GM04504 (cell line): ENCODE measurements around the gene DIP2B.
"Not testable (repeated sequence)": the region's sequence is repeated elsewhere in the genome, so short reads cannot be mapped to it uniquely, and the experiment has no call there.

Experiments
- DNase-seq: peaks from one replicate; pipeline ENCODE4 v3.0.0-alpha.2; 2012; ENCODE audit warnings: low read depth

Gene DIP2B

DNA sequence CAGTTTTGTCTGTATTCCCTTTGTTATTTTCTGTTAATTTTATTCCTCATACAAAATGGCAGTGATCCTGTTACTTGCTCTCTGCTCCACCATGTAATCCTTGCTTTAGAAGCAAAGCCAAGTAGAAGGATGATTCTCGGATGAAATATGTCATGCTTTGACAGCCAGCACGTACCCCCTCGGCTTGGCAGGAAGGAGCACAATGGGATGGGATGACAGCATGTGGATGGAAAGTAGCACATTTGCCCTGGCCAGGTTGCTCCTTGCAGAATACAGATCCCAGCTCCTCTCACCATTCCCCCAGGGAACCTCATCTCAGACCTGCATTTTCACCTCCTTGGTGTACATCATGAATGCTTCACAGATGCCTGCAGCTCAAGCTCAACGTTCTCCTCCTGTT, 224.1 kb downstream of the DIP2B start:
- DNase-seq, result no peak

DNA sequence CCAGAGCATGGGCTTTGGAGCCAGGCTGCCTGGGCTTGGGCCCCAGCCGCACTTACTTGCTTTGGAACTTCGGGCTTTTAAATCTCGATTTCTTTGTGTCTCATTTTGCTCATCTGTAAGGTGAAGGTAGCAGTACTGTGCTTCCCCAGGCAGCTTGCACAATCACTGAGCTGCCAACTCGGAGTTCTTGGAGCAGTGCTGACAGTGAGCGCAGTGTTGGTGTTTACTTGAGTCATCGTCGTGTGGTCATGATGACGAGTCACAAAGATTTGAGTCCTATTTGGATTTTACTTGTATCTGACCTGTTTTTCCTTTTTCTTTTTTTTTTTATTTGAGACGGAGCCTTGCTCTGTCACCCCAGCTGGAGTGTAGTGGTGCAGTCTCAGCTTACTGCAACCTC, 227.8 kb downstream of the DIP2B start:
- peak; percentile 73 for DNase-seq

DNA sequence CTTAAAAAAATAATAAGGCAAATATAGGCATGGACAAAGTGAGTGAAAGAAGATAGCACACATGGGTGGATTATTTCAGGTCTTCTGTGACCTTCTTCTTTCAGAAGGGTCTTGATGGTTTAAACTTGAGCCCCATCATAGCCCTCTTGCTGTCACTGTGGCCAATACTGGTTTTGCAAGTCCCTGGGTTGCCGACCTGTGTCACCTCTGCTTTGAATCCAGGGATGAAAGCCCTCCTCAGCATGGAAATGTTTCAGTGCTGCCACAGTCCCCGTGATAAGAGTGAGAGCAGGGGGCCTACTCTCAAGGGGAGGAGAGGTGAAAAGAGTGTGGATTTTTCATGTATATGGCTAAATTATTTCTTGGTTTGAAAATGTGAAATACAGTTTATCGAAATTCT, 228.9 kb downstream of the DIP2B start:
- DNase-seq, result no peak

DNA sequence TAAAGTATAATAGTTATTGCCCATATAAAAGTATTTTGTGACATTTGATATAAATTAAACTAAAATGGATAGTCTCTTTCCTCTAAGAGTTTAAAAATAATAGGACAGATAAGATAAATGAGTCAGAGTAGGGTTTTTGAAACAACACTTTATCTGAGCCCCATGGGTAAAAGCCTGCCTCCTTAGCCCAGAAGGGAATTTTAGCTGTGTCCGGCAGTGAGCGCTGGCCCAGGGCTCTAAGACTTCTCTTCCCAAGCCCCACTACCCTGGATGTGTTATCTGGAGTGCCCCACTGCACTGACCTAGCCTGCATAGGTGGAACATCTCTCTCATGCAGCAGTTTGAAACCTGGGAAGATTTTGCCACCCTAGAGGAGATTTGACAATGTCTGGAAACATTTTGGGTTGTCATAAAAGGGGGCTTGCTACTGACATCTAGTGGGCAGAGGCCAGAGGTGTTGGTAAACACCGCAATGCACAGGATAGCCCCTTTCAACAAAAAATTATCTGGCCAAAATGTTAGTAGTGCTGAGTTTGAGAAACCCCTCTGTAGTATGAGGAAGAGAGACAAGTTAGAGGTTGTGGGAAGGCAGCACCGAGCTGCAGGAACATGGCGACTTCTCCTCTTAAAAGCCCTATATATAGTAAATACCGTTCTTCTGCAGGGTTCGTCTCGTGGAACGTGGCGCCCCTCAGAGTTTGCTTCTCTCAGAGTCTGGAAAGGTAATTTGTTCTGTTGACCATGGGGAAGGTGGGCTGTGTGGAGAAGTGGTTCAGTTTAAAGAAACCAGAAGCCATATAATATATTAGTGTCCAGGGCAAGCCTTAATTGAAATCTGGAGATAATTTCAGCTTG, 229.9 kb downstream of the DIP2B start:
- DNase-seq, result no peak

DNA sequence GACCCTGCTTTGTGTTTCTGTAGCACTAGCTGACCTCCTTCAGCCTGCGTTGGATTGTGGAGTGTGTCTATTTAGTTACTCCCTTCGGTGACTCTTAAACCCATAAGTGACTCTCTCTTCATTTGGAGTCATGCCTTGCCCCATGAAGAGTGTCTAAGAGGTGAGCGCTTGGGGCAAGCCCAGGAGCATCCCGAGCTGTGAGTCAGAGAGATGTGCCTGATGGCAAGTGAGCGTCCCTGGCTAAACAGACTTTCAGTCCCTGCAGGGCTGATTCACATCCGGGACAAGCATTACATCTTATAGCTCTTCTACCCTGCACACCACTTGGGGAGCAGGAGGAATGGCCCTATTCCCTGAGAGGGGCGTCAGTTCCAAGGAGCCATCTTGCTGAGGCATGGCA, 234.8 kb downstream of the DIP2B start:
- DNase-seq, result no peak

DNA sequence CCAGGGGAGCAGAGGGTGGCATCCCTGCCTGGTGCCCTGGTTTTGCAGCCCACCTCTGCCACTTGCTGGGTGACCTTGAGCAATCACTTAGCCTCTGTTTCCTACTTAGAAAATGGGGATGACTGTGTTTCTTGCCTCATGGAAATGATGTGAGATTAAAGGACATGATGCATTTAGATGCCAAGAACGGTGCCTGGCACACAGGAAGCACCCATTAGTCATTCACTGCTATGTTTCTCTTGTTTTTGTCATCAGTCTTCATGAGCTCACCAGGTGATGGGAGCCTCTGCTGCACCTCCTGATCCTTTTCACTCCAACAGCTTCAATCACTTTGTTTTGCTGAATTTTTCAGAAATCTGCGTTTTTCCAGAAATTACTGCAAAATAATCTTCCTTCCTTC, 235.5 kb downstream of the DIP2B start:
- DNase-seq, result no peak

DNA sequence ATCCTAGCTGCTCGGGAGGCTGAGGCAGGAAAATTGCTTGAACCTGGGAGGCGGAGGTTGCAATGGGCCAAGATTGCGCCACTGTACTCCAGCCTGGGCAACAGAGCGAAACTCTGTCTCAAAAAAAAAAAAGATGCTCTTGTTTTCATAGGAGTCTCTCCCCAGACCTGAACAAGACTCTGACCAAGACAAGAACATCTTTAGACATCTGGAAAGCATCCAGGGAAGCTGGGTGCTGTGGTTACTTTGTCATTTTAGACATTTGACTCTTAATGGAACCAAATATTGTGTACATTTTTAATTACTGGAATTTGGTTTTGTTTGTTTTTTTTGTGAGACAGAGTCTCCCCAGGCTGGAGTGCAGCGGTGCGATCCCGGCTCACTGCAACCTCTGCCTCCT, 238.0 kb downstream of the DIP2B start:
- no peak for DNase-seq

DNA sequence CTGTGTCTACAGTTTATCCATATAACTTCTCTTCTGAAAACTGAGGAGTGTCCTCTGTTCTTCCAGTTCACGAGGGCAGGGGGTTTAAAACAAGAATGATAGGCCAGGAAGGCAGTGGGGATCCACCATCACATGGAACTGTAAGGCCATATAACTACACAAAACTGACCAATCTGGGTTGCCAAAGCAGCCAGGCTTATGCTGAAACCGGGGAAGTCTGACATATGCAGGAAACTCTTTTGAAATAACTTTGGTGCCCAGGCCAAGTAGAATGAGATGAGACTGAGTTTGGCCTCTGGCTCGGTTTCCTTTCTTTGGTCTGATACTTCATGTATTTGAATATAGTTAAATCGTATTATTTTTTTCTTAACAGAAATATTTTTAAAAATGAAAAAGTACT, 241.1 kb downstream of the DIP2B start:
- no peak for DNase-seq

DNA sequence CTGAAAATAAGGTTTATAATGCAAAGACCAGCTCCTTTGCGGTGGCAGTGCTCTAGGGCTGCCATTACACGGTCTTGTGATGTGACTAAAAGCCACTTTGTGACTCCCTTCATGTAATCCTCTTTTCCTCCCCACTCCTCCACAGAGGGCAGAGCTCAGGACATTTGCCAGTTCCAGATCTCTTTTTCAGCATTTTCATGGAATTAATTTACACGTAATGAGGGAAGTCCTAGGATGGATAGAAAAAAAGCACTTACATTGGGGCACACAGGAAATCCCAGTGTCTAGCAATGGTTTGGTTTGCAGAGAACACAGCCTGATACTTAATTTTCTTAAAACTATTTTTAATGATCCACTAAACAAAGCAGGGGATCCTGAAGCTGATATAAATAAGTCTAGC, 241.6 kb downstream of the DIP2B start:
- no peak for DNase-seq

DNA sequence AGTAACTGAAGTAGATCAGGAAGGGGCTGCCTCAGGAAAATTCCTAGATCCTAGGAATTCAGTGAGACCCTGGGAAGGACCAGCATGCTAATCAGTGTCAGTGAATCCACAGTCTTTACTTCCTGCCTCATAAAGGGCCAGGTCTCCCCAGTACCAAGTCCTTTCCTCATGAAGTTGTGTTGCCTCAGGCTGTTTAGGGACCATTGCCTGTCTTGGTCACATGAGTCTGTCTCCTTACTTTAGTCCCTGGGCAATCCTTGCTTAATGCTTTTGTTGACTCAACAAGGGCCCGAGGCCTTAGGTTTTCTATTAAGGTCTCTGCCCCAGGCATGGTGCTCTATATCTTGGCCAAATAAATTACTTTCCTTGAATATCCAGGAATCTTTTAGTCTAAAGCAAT, 243.0 kb downstream of the DIP2B start:
- DNase-seq, result no peak

DNA sequence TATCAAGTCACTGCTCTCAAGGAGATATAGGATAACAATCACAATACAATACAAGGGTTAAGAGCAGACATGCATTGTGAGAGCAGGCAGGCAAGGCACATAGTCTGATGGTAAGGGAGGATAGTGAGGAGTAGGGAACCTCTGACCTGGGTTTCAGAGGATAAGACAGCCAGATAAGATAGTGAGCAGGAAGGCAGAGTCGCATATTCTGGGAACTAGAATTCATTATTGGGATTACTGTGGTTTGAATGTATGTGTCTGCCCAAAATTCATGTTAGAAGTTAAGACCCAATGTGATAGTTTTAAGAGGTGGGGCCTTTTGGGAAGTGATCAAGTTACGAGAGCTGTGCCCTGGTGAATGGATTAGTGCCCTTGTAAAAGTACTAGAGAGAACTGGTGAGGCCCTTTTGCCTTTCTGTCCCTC, 244.7 kb downstream of the DIP2B start:
- no peak for DNase-seq

DNA sequence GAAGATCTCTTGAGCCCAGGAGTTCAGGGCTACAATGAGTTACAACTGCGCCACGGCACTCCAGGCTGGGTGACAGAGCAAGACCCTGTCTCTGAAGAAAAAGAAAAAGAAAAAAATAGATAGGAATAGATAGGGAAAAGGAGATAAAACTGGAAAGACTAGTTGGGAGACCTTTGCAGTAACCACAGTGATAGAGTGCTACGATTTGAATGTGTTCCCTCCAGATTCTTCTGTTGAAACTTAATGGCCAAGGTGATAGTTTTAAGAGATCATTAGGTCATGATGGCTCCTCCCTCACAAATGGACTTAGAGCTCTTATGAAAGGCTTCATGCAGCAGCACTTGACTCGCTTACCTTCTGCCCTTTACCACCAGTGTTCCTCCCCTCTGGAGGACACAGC, 245.6 kb downstream of the DIP2B start:
- DNase-seq, result no peak

DNA sequence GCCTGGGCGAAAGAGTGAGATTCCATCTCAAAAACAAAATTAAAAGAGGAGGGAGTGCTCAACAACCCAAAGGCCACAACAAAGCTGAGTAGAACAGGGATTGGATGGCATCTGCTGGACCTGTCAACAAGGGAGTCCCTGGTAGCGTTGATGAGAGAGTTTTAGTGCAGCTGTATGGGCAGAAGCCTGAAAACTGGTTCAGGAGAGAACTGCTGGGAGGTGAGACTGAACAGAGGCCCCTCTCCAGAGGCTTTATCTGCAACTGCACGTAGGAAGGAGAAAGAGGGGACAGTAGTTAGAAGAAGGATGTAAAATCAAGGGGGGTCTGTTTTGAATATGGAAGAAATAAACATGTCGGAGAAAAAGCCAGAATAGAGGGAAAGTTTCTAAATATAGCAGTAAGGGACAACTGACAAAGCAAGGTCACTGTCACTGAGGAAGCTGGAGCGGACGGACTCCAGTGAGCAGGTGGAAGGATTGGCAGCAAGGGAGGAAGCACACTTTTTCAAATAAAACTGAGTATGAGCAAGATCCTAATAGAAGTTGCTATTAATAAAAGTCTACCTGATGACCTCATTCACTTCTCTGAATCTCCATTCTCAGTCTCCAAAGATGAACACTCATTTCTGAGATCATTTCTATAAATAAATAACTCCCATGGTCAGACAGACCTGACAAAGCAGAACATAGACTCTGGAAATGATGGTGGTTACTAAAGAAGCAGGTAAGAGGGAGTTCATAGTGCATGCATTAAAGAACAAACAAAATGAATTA, 247.3 kb downstream of the DIP2B start:
- DNase-seq, result no peak

DNA sequence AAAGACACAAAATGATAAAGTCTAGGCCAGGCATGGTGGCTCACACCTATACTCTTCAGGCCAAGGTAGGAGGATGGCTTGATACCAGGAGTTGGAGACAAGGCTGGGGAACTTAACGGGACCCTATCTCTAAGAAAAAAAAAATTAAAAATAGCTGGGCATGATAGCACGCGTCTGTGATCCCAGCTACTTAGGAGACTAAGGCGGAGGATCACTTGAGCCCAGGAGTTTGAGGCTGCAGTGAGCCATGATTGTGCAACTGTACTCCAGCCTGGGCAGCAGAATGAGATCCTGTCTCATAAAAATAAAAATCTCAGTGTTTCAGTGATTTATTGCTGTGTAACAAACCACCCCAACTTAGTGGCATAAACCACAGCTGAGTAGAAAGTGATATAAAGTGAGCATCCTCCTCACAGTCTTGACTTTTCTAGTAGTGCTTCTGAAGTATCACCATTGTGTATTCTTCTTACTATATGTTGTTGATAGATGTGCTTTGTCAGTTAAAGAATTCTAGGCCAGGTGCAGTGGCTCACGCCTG, 248.5 kb downstream of the DIP2B start:
- DNase-seq, result peak; percentile 21

DNA sequence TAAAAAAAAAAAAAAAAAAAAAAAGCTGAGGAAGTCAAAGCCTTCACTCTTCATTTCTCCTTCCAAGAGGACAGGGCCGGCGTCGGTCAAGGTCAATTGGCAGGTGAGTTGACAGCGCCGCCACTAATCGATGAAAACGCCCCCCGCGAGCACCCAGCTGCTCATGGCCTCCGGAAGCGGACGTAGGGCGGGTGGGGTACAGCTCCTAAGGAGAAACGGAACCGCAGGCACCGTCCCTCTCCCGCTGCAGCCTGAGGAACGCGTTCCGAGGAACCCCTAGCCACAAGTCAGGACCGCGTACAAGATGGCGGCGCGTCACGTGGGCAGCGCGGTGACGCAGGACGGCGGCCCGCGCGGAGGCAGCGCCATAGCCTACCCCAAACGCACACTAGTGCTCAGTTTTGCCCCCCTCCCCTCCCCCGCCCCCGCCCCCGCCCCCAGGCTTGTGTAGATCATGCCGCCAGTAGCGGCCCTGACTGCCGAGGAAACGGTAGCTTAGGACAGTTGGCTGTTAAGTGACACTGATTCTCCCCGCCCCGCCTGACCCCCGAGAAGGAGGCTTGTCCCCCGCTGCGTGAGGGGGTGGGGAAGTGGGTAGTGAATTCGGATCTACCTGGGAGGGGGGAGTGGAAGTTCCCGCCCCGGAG, 259.0 kb downstream of the DIP2B start, which contains the start of gene ATF1:
ATF1 (plus strand) TSS at position 463 of the 647 bp plus-strand sequence. CDS start 16,045 bp downstream, outside the sequence.
- peak; percentile 73 for DNase-seq

DNA sequence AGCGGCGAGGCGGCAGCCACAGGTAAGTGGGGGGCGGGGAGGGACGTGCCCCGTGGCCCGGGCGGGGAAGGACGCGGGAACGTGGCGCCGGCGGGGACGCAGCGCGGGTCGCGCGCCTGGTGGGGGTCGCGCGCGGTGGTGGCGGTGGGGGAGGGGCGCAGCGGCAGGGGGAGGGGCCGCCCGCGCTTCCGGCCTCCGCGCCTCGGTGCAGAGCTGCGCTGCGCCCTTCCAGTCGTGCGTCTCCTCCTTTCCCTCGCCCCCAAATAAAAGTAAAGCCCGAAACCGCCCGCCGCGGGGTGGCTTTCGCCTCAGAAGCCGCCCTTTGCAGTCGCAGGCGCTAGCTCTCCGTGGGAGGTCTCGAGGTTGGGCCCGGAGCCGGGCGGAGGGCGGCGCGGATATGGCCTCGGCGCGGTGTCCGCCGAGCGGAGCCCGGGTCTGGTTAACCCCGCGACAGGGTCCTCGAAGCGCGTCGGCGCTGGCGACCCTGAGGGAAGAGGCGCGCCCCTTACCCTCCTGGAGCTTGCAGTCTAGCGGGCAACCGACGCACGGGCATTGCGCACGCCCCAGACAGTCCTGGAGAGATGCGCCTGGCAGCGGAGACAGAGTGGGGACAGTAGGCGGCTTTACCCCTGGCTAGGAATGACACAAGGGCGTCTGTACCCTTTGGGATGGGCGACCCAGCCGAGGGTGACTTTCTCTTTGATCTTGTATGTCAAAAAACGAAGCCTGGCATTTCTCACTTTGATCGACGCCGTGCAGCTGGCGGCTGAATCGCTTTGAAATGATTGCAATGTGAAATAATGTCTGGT, 259.7 kb downstream of the DIP2B start:
- peak; percentile 9 for DNase-seq

DNA sequence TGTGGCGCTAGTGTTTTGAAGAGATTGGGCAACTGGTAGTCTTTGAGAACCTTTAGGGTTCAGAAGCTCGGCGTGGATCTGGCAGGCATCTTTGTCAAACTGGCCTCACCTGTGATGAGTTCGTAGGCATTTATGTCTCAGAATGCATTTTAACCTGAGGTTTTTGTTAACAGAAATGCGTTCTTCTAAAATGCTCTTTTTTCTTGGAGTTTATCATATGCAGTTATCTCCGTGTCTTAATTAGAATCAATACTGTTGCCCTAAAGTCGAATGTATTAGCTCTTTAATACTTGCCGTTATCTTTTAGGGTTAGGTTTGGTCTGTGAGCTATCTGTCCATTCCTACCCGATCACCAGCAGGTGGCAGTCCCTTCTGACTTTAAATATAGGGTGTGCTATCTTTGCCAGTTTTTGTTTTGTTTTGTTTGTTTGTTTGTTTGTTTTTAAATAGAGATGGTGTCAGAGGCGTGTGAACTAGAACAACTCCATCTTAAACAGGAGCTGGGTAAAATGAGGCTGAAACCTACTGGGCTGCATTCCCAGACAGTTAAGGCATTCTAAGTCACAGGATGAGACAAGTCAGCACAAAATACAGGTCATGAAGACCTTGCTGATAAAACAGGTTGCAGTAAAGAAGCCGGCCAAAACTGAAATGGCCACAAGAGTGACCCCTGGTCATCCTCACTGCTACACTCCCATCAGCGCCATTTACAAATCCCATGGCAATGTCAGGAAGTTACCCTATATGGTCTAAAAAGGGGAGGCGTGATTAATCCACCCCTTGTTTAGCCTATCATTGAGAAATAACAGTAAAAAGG, 260.5 kb downstream of the DIP2B start:
- peak; percentile 20 for DNase-seq

DNA sequence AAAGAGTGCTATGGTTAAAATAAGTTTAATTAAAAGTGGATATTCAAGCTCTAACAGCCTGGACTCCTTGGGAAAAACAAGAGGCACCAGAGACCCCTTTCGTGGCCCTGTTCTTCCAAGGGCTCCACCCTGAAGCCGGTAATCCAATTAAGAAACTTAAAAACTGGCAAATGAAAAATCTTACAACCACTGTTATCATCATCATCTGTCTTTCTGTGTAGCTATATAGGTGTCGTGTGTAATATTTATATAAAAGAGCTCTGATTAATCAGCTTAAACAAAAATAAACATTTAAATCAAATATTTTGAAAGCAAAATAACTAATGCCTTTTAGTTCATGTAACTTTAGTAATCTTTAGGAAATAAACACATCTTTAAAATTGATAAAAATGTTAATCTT, 263.6 kb downstream of the DIP2B start:
- no peak for DNase-seq

DNA sequence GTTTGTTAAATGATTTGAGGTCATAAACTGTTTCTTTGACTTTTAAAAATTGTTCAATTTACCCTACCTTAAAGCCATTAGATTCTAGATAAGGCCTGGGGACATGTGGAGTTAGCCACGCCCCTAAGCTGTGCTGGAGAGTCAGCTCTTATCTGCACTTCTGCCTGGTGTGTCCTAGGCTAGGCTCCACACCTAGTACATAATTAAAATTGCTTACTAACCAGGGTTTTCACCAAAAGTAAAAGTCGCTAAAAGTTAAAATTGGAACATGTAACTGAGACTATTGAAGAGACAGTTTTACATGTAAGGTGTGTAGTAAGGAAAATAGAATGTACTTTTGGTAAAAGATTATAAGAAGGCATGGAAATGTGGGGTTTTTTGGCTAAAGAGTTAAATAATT, 264.0 kb downstream of the DIP2B start:
- not testable (repeated sequence) for DNase-seq

DNA sequence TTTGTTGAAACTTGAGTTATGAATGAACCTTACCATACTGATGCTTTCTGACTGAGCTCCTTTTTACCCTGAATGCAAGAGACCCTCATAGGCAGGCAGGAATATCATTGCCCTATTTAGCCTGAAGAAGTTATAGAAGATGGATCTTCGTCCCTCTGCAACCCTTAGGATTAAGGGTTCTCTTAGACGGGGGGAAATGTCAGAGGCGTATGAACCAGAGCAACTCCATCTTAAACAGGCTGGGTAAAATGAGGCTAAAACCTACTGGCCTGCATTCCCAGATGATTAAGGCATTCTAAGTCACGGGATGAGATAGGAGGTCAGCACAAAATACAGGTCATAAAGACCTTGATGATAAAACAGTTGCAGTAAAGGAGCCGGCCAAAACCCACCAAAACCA, 266.6 kb downstream of the DIP2B start:
- no peak for DNase-seq

DNA sequence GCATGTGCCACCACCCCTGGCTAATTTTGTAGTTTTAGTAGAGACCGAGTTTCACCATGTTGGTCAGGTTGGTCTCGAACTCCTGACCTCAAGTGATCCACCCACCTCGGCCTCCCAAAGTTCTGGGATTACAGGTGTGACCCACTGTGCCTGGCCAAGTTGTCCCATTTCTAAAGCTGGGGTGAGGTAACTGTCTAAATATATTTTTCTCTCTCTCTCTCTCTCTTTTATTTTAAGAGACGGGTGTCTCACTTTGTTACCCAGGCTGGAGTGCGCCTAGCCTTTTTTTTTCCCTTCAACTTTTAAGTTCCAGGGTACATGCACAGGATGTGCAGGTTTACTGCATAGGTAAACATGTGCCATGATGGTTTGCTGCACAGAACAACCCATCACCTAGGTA, 267.7 kb downstream of the DIP2B start:
- no peak for DNase-seq
